HTERT RPE-1 (cell line): ENCODE measurements around the gene CYP27C1.
"Not testable (repeated sequence)": the region's sequence is repeated elsewhere in the genome, so short reads cannot be mapped to it uniquely, and the experiment has no call there.

ENCODE experiments used
- in situ Hi-C: fragments of 300-500 bp; cut with MboI; formaldehyde crosslinking; loops from 4 replicates; pipeline ENCODE4 v1.14.3; 2020; ENCODE audit warnings: low sequenced_read_pairs

The CYP27C1 gene

GRCh38 chr2:127175041-127175721 is 44.9 kb downstream of the CYP27C1 start:
- in situ Hi-C loops, result no loop called here

- in situ Hi-C loops, result no loop called here
These were observed 45.5 kb downstream of the CYP27C1 start for GRCh38 chr2:127174640-127175039.

- in situ Hi-C loops, result no loop called here
These were observed 46.0 kb downstream of the CYP27C1 start for GRCh38 chr2:127174136-127174535.

GRCh38 chr2:127173057-127173456 is 47.0 kb downstream of the CYP27C1 start:
- in situ Hi-C loops, result no loop called here

GRCh38 chr2:127172306-127172705 is 47.8 kb downstream of the CYP27C1 start:
- in situ Hi-C loops, result no loop called here

GRCh38 chr2:127170452-127171197 is 49.5 kb downstream of the CYP27C1 start:
- in situ Hi-C loops, result no loop called here

- in situ Hi-C loops, result no loop called here
These were observed 50.1 kb downstream of the CYP27C1 start for GRCh38 chr2:127170021-127170420.

- in situ Hi-C loops, result no loop called here
These were observed 50.9 kb downstream of the CYP27C1 start for GRCh38 chr2:127169066-127169660.

- in situ Hi-C loops, result no loop called here
These were observed 53.8 kb downstream of the CYP27C1 start for GRCh38 chr2:127166231-127166860.

- in situ Hi-C loops, result no loop called here
These were observed 54.6 kb downstream of the CYP27C1 start for GRCh38 chr2:127165539-127165935.

GRCh38 chr2:127164761-127165538 is 55.1 kb downstream of the CYP27C1 start:
- in situ Hi-C loops, result no loop called here

GRCh38 chr2:127163921-127164320 is 56.2 kb downstream of the CYP27C1 start:
- in situ Hi-C loops, result no loop called here

- in situ Hi-C loops, result not testable (repeated sequence)
These were observed 57.1 kb downstream of the CYP27C1 start for GRCh38 chr2:127163090-127163406.

- in situ Hi-C loops, result no loop called here
These were observed 57.6 kb downstream of the CYP27C1 start for GRCh38 chr2:127162261-127163089.

GRCh38 chr2:127161176-127162136 is 58.6 kb downstream of the CYP27C1 start:
- in situ Hi-C loops, result no loop called here

GRCh38 chr2:127160676-127161075 is 59.4 kb downstream of the CYP27C1 start:
- in situ Hi-C loops, result no loop called here

- in situ Hi-C loops, result no loop called here
These were observed 60.6 kb downstream of the CYP27C1 start for GRCh38 chr2:127159543-127159942.

- in situ Hi-C loops, result no loop called here
These were observed 61.3 kb downstream of the CYP27C1 start for GRCh38 chr2:127158614-127159290.
